HG03064 (cell line): ENCODE measurements around the gene GNAQ.

ENCODE experiments used
- ATAC-seq: cut with Tn5 transposase; IDR thresholded peaks from one replicate; pipeline ENCODE4 v1.9.1; 2021; ENCODE audit warnings: low read depth; ENCODE audit not compliant: unreplicated experiment

The GNAQ gene

DNA sequence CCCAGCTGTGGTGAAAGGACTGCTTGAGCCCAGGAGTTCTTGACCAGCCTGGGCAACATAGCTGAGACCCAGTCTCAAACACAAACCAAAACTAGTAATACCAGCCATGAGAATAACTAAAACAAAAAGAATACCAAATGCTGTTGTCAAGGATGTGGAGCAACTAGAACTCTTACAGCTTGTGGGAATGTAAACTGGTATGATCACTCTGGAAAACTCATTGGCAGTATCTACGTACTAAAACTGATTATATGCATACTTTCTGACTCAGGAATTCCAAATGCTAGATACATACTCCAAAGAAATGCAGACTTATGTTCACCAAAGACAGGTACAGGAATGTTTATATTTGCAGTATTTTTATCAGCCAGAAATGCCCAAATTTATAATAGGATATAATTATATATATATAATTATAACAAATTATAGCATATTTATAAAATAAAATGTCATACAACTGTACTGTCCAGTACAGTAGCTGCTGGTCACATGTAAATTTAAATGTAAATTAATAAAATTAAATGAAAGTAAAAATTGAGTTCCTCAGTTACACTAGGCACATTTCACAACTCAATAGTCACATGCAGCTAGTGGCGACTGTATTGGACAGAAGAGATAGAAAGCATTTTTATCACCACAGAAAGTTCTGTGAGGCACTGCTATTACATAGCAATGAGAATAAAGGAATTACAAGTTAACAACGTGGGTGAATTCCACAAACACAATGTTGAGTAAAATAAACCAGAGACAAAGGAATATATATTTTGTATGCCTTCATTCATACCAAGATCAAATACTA is 118.5 kb downstream of the GNAQ start:
- no peak for ATAC-seq

DNA sequence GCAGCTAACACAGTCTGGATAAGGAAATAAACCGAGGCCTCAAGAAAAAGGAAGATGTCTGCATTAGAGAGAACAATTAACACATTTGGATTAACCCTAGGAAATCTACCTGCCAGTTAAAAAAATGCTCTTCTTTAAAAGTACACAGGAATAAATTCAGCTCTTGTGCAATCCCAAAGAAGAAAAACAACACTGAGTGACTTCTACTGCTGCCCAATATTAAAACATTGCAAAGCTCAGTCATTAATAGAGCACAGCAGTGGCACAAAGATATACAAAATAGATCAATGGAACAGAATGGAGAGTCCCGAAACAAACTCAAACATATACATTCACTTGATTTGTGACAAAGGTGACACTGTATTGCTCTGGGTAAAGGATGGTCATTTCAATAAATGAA is 119.7 kb downstream of the GNAQ start:
- ATAC-seq: no peak

DNA sequence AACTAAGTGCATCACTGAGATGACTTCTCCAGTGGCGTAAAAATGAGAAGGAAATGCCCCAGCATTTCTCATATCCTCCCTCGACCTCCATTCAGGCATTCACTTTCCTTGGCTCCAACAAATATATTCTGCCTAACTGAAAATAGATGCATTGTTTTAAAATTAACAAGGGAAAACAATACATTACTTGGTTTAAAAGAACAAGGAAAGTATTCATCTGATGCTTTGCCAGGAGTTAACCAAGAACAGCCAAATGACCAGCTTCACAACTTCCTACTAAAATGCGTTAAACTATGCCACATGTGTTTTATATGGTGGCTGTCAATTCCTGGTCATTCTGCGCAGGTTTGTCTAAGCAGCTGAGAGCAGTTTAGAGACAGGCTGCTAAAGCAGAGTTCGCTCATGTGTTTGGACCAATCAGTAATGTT is 121.4 kb downstream of the GNAQ start:
- ATAC-seq: no peak

DNA sequence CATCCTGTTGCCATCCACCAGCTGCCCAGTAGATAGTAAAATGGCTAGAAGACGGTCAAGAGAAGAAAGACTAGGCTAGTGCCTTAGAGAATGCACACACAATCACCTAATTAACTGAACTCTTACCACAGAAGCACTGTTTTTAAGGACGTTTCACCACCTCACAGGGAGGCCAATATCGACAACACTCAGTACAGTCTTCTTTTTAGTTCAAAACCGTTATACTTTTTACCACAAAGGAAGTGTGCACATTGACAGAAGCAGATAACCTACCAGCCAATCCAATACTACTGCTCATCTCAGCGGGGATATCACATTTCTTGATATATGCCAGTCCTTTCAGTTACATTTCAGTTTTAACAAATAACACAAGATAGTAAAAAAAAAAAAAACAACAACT is 122.3 kb downstream of the GNAQ start:
- ATAC-seq: no peak

DNA sequence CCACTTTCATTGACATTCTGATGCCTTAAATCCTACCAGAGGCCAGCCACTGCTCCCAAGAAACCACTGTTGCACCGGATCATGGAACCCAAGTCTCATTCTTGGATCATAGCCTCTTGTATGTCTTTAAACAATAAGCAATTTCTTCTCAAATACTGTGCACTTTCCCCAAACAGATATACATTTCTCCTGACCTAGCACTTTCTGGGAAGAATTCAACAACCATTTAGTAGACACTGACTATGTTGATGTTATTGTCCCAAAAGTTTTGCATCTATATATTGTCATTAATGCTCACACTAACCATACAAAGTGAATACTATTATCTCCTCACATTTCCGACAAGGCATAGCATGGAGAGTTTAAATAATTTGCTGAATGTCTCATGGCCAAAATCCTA is 123.3 kb downstream of the GNAQ start:
- ATAC-seq: no peak

DNA sequence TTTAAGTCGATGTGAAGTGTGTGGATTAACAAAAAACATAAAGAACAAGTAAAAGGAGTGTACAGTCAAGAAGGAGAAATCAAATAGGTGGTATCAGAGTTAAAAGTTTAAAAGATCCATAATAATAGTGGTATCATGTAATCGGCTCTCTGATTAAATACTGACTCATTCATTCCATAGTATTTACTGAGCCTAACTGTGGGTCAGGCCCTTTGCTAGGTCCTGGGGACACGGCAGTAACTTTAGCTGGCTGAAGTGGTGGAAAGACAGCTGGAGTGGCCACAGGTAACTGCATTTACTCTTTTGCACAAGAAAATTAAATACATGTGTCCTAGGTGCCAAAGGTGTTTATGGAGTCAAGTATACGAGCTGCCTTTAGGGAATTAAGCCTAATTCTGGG is 124.0 kb downstream of the GNAQ start:
- no peak for ATAC-seq

DNA sequence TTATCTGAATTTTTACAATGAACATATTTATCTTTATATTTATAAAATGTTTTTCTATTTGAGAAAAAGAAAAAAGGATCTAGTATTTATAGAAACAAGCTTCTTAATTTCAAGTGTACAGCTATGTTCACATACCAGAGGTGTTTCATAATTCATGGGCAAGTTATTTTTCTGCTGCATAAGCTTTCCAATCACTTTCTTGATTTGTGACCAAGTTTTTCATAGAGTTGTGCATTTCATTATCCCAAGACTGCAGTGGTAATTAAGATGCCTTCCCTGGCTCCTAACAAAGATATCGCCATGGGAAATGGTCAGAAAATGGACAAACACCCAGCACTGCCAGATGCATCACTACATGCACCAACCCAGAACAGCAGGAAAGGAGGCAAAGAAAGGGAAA is 124.6 kb downstream of the GNAQ start:
- ATAC-seq: no peak

DNA sequence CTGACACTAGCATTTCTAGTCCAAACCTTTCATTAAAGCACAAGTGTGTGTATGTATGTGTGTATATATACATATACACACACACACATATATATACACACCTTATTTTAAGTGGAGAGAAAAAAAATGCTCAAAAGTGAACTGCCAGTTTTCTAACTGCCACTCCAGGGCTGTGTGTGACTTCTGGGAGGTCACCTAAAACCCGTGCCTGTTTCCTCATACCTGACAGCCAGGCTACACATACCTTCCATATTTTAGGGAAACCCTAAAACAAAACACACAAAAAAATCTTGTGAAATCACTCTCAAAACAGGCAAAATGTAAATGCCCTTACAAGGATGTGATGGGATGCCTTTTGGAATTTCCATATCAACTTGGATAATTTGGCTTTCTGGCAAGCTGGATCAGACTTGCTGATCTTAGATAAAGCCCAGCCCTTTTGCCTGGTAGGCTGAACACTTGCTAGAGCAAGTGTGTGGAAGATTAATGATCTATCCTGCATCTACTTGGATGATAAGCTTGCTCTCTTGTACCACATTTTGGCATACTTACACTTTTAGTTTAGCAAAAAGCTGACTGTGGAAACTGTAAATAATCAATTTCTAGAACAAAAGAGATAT is 127.8 kb downstream of the GNAQ start:
- no peak for ATAC-seq

DNA sequence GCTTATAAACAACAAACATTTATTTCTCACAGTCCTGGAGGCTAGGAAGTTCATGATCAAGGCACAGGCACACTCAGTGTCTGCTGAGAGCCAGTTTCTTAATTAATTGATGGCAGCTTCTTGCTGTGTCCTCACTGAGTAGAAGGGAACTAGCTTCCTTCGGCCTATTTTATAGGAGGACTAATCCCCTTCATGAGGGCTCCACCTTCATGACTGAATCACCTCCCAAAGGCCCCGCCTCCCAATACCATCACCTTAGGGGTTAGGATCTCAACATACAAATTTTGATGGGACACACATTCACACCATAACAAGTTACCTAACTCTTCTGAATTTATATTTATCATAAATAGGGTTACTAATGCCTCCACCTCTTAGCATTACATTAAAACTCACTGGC is 129.8 kb downstream of the GNAQ start:
- ATAC-seq: no peak

DNA sequence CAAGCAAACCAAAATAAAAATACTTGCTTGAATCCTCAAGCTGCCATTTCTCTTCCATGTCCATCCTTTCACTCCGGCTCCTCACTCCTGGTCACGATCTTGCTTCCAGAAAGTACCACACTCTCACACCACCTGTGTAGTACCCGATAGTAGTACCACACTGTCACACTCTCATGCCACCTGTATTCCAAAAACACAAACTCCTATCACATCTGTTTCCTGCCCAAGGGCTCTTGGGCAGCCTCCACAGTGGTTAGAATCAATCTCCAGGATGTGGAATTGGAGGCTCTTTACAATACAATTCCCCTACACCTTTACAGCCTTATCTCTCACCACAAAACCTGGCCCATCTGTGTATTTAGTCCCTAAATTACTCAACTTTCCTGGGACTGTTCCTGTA is 130.6 kb downstream of the GNAQ start:
- ATAC-seq: no peak

DNA sequence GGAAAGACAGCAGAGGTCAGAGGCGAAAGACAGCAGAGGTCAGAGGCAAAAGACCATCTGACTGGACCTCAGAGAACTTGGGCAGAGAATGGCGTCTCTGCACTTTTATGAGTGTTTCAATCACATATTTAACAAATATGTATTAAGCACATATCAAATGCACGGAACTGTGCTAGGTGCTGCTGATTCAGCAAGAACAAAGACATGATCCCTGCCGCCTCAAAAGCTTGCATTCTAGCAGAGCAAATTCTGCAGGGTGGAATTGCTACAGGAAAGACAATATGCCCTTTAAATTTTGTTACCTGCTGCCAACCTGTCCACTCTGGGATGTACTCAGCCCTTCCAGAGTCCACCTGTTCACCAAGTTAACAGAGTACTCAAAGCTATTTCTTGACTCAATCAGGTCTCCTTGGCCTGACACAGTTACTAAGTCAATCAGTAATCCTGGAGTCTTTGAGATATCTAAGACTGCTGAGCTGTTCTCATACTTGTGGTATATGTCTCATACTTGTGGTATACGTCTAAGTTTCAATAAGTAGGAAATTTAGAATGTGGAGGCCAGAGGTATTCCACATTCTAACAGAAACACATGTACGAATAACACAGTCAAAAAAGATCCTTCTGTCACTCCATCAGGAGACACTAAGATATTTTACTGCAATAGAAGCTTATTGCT is 131.8 kb downstream of the GNAQ start:
- no peak for ATAC-seq

DNA sequence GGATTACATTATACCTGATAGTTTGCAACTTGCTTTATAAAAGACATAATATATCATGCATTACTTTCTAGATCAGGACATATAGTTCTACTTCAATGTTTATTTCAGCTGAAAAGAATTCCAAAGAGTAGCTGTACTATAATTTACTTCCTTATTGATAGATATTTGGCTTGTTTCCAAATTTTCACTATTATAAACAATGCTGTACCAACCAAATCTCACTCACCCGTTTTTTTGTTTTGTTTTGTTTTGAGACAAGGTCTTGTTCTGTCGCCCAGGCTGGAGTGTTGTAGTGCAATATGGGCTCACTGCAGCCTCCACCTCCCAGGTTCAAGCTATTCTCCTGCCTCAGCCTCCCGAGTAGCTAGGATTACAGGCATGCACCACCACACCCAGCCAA is 132.7 kb downstream of the GNAQ start:
- no peak for ATAC-seq

DNA sequence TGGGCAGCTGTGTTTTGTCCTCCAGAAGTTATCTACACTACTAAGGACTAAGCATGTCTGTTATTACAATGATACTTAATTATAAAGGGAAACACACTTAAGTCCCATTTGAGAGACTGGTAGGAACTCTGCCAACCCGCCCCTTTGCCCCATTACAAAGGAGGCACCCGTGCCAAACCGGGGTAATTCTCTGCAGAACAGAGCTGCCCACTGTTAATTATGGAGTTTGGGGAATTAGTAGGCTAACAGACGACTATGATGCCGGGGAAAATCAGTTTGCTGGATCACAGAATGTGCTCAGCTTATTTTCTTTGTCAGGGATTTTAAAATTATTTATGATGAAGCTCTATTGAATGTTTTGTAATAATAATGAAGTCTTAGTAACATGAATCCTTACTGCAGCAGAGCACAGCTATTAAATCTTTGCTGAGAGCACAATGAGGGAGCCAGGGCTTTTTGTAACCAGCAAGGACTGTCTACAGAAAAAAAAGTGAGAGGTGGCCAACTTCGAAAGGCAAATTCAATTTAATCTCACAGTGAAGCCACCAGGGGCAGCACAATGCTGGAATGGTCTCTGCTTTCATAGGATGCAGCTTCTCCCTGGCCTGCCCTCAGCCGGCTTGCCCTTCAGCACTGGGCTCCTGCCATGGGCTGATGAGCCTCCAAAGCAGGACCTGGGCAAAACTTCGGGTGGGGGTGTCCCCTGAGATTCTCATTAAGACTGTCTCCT is 134.5 kb downstream of the GNAQ start:
- no peak for ATAC-seq

DNA sequence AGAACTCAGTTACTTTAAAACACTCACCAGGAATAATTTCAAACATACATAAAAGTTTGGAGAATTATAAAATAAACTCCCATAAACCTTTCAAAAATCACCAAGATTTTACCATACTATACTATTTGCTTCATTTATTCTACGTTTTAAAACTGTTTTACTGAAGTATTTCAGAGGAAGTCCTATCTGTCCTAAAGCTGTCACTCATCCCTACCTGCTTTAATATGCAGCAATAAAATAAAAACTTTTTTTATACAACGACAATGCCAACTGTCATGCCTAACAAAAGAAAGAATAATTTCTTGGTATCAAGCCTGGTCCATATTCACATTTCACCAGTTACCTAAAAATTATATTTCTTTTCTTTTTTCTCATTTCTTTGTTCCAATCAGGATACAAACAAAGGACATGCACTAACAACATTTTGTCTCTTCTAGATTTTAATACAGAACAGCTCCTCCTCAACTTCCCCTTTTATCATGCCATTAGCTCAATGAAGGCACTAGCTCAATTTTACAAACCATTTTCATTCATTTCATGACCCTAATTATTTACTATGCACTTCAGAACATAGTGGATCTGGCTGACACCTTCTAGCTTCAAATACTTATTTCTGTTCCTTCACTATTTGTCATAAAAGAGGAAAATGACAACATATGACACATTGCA is 135.2 kb downstream of the GNAQ start:
- no peak for ATAC-seq

DNA sequence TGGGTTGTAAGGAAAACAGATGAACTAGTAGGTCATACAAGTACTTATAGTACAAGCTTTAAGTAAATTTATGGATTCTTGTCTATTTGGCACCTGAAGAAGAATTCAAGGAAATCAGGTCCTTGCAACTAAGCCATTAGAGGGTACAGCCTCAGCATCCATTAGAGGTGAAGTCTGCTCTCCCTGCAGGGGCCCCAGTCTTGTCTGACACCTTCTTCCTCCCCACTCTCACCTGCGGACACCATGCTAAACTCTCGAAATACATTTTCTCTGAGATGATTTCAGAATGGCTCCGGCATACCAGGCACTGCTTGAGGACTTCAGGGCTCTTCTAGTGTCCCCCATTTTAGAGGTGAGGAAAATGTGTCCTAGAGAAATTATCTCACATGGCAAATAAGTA is 137.9 kb downstream of the GNAQ start:
- ATAC-seq: no peak

DNA sequence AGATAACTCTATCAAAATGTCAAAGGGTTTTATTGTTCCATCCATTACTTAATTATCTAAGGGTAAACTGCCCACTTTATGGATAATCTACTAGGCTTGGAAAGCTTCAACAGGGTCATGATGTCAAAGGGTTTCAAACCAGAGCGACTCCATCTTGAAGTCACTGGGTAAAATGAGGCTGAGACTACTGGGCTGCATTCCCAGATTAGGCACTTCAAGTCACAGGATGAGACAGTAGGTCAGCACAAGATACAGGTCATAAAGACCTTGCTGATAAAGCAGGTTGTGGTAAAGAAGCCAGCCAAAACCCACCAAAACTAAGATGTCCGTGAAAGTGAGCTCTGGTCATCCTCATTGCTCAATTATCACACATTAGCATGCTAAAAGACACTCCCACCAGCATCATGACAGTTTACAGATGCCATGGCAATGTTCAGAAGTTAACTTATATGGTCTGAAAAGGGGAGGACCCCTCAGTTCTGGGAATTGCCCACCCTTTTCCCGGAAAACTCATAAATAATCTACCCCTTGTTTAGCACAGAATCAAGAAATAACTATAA is 138.6 kb downstream of the GNAQ start:
- ATAC-seq: no peak

DNA sequence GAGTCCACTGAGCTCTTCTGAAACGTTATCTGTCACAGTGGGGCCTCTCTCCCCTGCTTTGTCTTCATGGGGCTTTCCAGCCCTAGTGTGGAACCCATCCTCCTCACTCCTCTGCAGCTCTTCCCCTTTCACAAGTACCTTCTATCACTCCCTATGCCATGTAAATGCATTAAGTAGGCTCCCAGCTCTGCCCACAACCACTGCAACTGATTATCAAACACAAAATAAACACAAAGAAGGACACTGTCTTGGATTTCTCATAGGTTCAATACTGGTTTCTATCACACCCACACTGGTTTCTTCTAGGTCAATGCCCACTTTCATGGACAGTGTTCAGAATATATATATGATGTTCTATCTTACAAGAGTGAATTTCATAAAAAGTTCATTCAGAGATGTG is 139.4 kb downstream of the GNAQ start:
- peak; percentile 65 for ATAC-seq

DNA sequence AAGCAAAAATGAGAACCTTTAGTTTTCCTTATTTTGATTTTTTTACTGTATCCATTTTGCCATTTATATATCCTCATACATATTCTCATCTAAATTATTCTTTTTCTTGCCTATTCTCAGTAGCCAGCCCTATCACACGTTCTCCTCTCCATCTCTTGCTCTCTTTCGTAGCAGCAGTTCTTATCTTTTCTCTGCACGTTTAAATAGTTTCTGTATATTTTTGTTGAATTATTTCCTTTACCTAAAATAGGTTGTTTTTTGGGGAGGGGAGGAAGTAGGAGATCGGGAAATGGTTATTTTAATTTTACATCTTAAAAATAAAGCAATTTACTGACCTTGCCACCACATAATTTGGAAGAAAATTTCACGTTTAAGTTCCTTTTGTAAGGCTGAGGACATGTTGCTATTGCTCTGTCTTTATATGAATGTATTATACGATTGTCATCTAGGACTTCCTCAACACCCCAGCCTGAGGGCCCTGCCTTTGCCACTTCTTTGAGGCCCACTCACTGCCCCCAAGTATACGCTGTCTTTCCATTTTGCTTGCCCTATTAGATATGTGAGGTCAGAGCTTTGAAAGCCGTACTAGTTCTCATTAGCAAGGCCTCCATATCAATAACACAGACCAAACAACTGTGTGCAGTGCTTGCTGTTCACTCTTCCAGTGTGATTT is 140.3 kb downstream of the GNAQ start:
- no peak for ATAC-seq

DNA sequence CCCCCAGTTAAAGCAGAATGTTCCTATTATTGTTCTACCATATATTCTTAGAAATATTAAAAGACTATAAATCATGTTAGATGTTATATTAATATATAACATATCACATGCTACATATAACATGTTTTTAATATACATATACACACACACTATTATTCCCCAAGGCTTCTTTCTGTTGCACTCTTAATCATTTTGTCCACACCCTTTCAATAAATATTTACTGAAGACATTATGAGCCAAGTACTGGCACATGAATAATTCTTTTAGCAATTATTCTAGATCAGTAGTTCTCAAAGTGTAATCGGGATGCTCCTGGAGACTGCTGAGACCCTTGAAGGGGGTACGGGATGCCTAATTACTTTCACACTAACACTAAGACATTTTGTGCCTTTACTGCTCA is 143.9 kb downstream of the GNAQ start:
- no peak for ATAC-seq
